ENCODE results near the gene TKT.

Gene TKT

GRCh38 chr3:53195602-53196574, 59.9 kb downstream of the TKT start:
- peak; percentile 48 to 59 for DNase-seq

- no peak for DNase-seq
These were observed 60.8 kb downstream of the TKT start for GRCh38 chr3:53195066-53195450.

- DNase-seq = no peak
These were observed 61.4 kb downstream of the TKT start for GRCh38 chr3:53194210-53195065.

- DNase-seq = no peak
These were observed 62.2 kb downstream of the TKT start for GRCh38 chr3:53193466-53194209.

- DNase-seq = no peak
These were observed 63.2 kb downstream of the TKT start for GRCh38 chr3:53192608-53193007.

- DNase-seq = no peak
These were observed 63.9 kb downstream of the TKT start for GRCh38 chr3:53191836-53192480.

GRCh38 chr3:53190659-53191058, 65.2 kb downstream of the TKT start:
- DNase-seq = no peak

- DNase-seq = no peak
These were observed 66.5 kb downstream of the TKT start for GRCh38 chr3:53189276-53189675.

GRCh38 chr3:53188720-53189119, 67.1 kb downstream of the TKT start:
- no peak for DNase-seq

- DNase-seq = no peak
These were observed 67.6 kb downstream of the TKT start for GRCh38 chr3:53188136-53188685.

- no peak for DNase-seq
These were observed 68.4 kb downstream of the TKT start for GRCh38 chr3:53187430-53187829.

GRCh38 chr3:53186726-53187125, 69.1 kb downstream of the TKT start:
- no peak for DNase-seq

GRCh38 chr3:53185761-53186465, 69.9 kb downstream of the TKT start:
- no peak for DNase-seq

GRCh38 chr3:53184701-53185100, 71.1 kb downstream of the TKT start:
- no peak for DNase-seq

- no peak for DNase-seq
These were observed 72.3 kb downstream of the TKT start for GRCh38 chr3:53183514-53183913.

- DNase-seq = no peak
These were observed 73.0 kb downstream of the TKT start for GRCh38 chr3:53182764-53183355.

- DNase-seq = no peak
These were observed 74.3 kb downstream of the TKT start for GRCh38 chr3:53181528-53181927.

GRCh38 chr3:53181024-53181371, 74.8 kb downstream of the TKT start:
- DNase-seq = no peak

- DNase-seq = peak in 1 of 2 donors; percentile 66
These were observed 75.4 kb downstream of the TKT start for GRCh38 chr3:53180305-53181023.

GRCh38 chr3:53179580-53179979, 76.2 kb downstream of the TKT start:
- DNase-seq = no peak

GRCh38 chr3:53178246-53178645, 77.6 kb downstream of the TKT start:
- DNase-seq = no peak
